Measurements from ENCODE around the gene C2CD2. TPM values are rescaled to one million over a fixed set of nuclear protein-coding genes. Genes with fewer than 3 reads are reported as not detected.

Gene C2CD2
- total and polyA plus RNA-seq, 2 experiments from 2014 or later = 8.7 to 12.4 TPM

DNA sequence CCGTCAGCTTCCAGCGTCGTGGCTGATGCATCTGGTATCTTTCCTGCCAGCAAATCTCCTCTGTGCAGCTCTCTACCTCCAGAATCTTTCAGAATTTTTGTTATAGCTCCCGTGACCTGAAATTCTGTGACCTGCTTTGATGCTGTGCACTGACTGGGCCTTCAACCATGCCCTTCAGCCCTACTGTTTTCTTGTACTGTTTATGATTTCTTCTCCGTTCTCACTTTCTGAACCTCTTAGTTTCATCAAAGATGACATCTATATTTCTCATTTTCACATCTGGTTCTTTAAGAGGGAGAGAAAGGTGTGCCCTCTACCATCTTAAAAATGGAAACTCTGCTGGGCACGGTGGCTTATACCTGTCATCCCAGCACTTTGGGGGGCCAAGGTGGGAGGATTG is 80.4 kb downstream of the C2CD2 start:
- Histone ChIP-seq H3K36me3 (no peaks in the 10 kb centered on the region), H3K27ac (no peak overlapping the region), H3K9me3 (ENCODE audit: low read depth) (no peaks in the 10 kb centered on the region), H3K4me3 (no peak overlapping the region), H3K4me1 (ENCODE audit: low read depth) (peaks cover 4% of the 10 kb centered on the region), H3K27me3 (no peaks in the 10 kb centered on the region)
- TF ChIP-seq, protein P1, sequence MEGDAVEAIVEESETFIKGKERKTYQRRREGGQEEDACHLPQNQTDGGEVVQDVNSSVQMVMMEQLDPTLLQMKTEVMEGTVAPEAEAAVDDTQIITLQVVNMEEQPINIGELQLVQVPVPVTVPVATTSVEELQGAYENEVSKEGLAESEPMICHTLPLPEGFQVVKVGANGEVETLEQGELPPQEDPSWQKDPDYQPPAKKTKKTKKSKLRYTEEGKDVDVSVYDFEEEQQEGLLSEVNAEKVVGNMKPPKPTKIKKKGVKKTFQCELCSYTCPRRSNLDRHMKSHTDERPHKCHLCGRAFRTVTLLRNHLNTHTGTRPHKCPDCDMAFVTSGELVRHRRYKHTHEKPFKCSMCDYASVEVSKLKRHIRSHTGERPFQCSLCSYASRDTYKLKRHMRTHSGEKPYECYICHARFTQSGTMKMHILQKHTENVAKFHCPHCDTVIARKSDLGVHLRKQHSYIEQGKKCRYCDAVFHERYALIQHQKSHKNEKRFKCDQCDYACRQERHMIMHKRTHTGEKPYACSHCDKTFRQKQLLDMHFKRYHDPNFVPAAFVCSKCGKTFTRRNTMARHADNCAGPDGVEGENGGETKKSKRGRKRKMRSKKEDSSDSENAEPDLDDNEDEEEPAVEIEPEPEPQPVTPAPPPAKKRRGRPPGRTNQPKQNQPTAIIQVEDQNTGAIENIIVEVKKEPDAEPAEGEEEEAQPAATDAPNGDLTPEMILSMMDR (IDR thresholded peaks at IDR 0.05; ENCODE audit: low read depth, low read length) = no peak
- DNase-seq (ENCODE audit: low read depth in 1 of 2, low spot score in 1 of 2) = no peak

DNA sequence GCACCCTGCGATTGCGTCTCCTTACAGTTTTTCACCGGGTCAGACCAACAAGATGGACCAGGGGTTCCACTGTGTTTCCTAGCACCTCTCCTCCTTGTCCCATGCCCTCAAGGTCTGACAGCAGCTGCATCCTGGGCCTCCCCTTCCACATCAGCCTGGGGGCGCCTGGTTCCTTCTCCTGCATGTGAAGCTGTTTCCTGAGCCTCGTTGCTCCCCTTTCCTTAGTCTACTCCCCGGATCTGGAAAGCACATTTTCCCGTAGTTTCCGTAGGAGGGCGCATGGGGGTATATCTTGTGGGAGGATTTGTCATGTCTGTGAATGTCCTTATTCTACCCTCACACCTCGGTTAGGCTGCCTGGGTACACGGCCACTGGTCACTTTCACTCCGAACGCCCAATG is 80.8 kb downstream of the C2CD2 start:
- TF ChIP-seq, protein P1 (IDR thresholded peaks at IDR 0.05; ENCODE audit: low read depth, low read length) = no peak
- peaks cover 2% of the 10 kb centered on the region for H3K4me1 ChIP-seq (ENCODE audit: low read depth)
- H3K9me3 ChIP-seq (ENCODE audit: low read depth) = no peaks in the 10 kb centered on the region
- no peaks in the 10 kb centered on the region for H3K27me3 ChIP-seq
- H3K36me3 ChIP-seq = no peaks in the 10 kb centered on the region
- no peak overlapping the region for H3K4me3 ChIP-seq
- no peak for DNase-seq (ENCODE audit: low read depth in 1 of 2, low spot score in 1 of 2)
- no peak overlapping the region for H3K27ac ChIP-seq

DNA sequence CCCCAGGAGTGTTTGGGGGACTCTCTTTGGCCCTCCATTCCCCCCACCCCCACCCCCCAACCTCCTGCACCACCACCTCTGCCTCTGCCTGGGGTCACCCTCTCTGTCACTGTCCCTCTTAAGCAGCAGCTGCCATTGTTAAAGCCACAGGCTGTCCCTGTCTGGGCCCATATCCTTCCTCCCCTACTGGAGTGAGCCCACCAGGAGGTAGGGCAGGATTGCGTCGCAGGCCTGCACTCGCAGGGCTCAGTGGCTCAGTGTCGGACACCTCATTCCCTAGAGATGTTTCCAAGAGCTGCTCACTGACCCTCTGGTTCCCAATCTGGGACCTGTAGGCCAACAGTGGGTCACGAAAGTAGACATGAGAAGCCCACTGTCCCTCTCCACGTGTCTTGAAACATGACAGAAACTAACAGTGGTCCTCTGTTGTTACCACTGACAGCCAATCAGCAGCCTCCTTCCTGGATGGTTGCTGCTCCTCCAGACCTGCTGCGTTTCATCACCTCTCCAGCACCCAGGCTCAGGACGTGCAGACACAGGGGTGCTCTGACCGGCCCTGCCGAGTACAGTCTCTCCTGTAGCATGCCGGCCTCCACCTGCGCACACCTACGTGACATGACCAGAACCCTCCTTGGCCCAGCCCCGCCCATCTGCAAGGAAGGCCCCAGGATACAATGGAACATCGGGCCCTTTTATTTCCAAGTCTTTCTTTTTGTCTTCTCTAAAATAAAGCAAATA is 82.4 kb downstream of the C2CD2 start:
- no peak overlapping the region for H3K27ac ChIP-seq
- TF ChIP-seq, protein P1 (IDR thresholded peaks at IDR 0.05; ENCODE audit: low read depth, low read length) = no peak
- no peaks in the 10 kb centered on the region for H3K4me1 ChIP-seq (ENCODE audit: low read depth)
- H3K36me3 ChIP-seq = no peaks in the 10 kb centered on the region
- no peaks in the 10 kb centered on the region for H3K27me3 ChIP-seq
- H3K4me3 ChIP-seq = no peak overlapping the region
- no peak for DNase-seq (ENCODE audit: low read depth in 1 of 2, low spot score in 1 of 2)
- H3K9me3 ChIP-seq (ENCODE audit: low read depth) = no peaks in the 10 kb centered on the region

DNA sequence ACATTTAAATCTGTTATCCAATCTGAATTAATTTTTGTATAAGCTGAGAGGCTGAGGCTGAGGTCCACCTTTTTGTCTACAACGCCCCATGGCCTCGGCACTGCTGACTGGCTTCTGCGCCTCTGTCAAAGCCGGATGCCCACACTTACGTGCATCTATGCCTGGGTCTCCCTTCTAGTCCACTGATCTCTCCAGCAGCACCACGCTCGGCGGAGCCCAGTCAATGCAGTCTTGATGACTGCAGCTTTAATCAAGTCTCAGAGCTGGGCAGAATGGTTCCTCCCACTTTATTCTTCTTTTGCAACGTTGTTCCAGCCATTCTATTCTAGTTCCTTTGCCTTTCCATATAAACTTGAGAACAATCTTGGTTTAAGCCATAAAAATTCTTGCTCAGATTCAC is 84.0 kb downstream of the C2CD2 start:
- H3K27me3 ChIP-seq = no peaks in the 10 kb centered on the region
- DNase-seq (ENCODE audit: low read depth in 1 of 2, low spot score in 1 of 2) = no peak
- no peaks in the 10 kb centered on the region for H3K4me1 ChIP-seq (ENCODE audit: low read depth)
- TF ChIP-seq, protein P1 (IDR thresholded peaks at IDR 0.05; ENCODE audit: low read depth, low read length) = no peak
- no peak overlapping the region for H3K27ac ChIP-seq
- no peaks in the 10 kb centered on the region for H3K9me3 ChIP-seq (ENCODE audit: low read depth)
- no peaks in the 10 kb centered on the region for H3K36me3 ChIP-seq
- H3K4me3 ChIP-seq = no peak overlapping the region

DNA sequence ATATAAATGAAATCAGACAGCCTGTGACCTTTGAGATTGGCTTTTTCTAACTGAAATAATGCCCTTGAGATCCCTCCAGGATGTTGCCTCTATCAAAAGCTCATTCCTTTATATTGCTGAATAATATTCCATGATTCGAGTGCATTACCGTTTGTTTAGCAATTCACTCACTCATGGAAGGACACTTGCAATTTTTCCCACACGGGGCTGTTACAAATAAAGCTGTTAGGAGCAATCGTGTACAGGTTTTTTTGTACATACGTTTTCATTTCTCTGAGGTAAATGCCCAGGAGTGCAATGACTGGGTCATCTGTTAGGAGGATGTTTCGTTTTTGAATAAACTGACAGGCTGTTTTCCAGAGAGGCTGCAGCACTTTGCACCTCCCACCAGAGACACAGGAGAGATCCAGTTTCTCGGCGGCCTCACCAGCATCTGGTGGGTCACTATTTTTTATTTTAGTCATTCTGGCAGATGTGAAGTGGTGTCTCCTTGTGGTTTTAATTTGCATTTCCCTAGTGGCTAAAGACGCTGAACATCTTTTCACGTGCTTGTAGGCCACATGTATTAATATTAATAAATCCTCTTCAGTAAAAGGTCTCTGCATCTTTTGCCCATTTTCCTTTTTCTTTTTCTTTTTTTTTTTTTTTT is 85.6 kb downstream of the C2CD2 start:
- no peaks in the 10 kb centered on the region for H3K4me1 ChIP-seq (ENCODE audit: low read depth)
- H3K4me3 ChIP-seq = no peak overlapping the region
- H3K36me3 ChIP-seq = no peaks in the 10 kb centered on the region
- TF ChIP-seq, protein P1 (IDR thresholded peaks at IDR 0.05; ENCODE audit: low read depth, low read length) = no peak
- no peak overlapping the region for H3K27ac ChIP-seq
- no peaks in the 10 kb centered on the region for H3K27me3 ChIP-seq
- H3K9me3 ChIP-seq (ENCODE audit: low read depth) = no peaks in the 10 kb centered on the region
- no peak for DNase-seq (ENCODE audit: low read depth in 1 of 2, low spot score in 1 of 2)

All from cardiac muscle cell (in vitro differentiated cells and primary cell).